ENCODE data around the gene USP28.

The USP28 gene

GRCh38 chr11:113877670-113878055, 2.3 kb upstream of the USP28 start:
- DNase-seq = no peak

- DNase-seq = no peak
Measured at GRCh38 chr11:113876798-113877669, 1.7 kb upstream of the USP28 start.

GRCh38 chr11:113876074-113876797, 864 bp upstream of the USP28 start:
- DNase-seq = no peak

GRCh38 chr11:113874581-113875233, 665 bp downstream of the USP28 start:
- DNase-seq = no peak

GRCh38 chr11:113874096-113874495, 1.3 kb downstream of the USP28 start:
- DNase-seq = no peak

- DNase-seq = no peak
Measured at GRCh38 chr11:113873236-113873626, 2.1 kb downstream of the USP28 start.

- DNase-seq = no peak
Measured at GRCh38 chr11:113871336-113871735, 4.0 kb downstream of the USP28 start.

GRCh38 chr11:113867843-113868503, 7.4 kb downstream of the USP28 start:
- DNase-seq = peak; percentile 10

GRCh38 chr11:113865873-113866272, 9.5 kb downstream of the USP28 start:
- no peak for DNase-seq

- DNase-seq = no peak
Measured at GRCh38 chr11:113864410-113864809, 11.0 kb downstream of the USP28 start.

- peak; percentile 17 for DNase-seq
Measured at GRCh38 chr11:113862435-113862834, 12.9 kb downstream of the USP28 start.

- peak; percentile 23 for DNase-seq
Measured at GRCh38 chr11:113859665-113860064, 15.7 kb downstream of the USP28 start.

GRCh38 chr11:113856966-113857759, 18.2 kb downstream of the USP28 start:
- no peak for DNase-seq

- no peak for DNase-seq
Measured at GRCh38 chr11:113855803-113856202, 19.6 kb downstream of the USP28 start.

GRCh38 chr11:113850188-113850587, 25.2 kb downstream of the USP28 start:
- DNase-seq = no peak

GRCh38 chr11:113849713-113850112, 25.7 kb downstream of the USP28 start:
- DNase-seq = no peak

- DNase-seq = no peak
Measured at GRCh38 chr11:113847580-113847979, 27.8 kb downstream of the USP28 start.

- no peak for DNase-seq
Measured at GRCh38 chr11:113847111-113847510, 28.3 kb downstream of the USP28 start.

GRCh38 chr11:113841691-113842090, 33.7 kb downstream of the USP28 start:
- DNase-seq = no peak

GRCh38 chr11:113840932-113841664, 34.3 kb downstream of the USP28 start:
- no peak for DNase-seq

GRCh38 chr11:113839842-113840241, 35.5 kb downstream of the USP28 start:
- DNase-seq = no peak

- DNase-seq = no peak
Measured at GRCh38 chr11:113838005-113838404, 37.4 kb downstream of the USP28 start.

All from CD4-positive, alpha-beta T cell treated with Interleukin-17A for 1 hour (primary cell).